Rectal smooth muscle tissue (tissue), 1 donor: ENCODE results near the gene LRRFIP1.

Experiments
- H3K27ac ChIP-seq: one replicate; pipeline ENCODE4 v1.7.0; 2013; ENCODE audit warnings: low read depth, low read length, inconsistent platforms
- H3K27me3 ChIP-seq: one replicate; pipeline ENCODE4 v1.7.0; 2013; ENCODE audit warnings: low read length; ENCODE audit not compliant: control insufficient read depth, insufficient read depth
- H3K36me3 ChIP-seq: one replicate; pipeline ENCODE4 v1.7.0; 2013; ENCODE audit warnings: low read length; ENCODE audit not compliant: control insufficient read depth, insufficient read depth
- H3K4me1 ChIP-seq: one replicate; pipeline ENCODE4 v1.7.0; 2013; ENCODE audit warnings: low read length; ENCODE audit not compliant: control insufficient read depth, insufficient read depth
- H3K4me3 ChIP-seq: one replicate; pipeline ENCODE4 v1.7.0; 2013; ENCODE audit warnings: low read length
- H3K9ac ChIP-seq: one replicate; pipeline ENCODE4 v1.7.0; 2013; ENCODE audit warnings: low read length

The LRRFIP1 gene

DNA sequence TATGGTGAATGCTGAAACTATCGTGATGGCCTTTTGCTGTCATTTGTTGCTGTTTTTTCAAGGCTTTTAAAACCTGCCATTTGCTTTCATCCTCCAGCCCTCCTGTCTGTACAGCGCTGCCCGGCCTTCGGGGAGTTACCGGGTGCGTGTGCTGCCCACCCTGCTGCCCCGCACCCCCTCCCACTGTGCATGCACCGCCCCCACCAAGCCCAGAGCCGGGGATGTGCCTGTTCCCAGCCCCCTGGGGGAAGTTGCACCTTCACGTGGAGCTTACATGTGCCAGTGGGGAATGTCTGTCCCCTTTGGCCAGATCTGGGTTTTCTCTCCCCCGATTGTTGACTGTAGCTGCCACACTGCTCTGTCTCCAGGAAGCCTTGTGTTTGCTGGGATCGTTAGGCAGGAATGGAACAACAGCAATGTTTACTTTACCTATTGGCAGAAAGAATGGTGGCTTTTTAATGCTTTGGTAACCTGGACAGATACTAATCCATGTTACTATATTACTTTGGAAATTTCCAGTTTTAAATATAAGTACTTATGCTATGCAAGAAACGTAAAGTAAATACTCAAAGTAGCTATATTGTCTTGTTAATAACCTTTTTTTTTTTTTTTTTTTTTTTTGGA, 106.4 kb downstream of the LRRFIP1 start:
- peaks cover 56% of the 10 kb centered on the region for H3K4me1 ChIP-seq
- H3K27ac ChIP-seq: peak overlapping the region; percentile 87
- H3K27me3 ChIP-seq: no peaks in the 10 kb centered on the region
- peak overlapping the region; percentile 18 for H3K4me3 ChIP-seq
- H3K9ac ChIP-seq: no peak overlapping the region
- peaks cover 8% of the 10 kb centered on the region for H3K36me3 ChIP-seq

DNA sequence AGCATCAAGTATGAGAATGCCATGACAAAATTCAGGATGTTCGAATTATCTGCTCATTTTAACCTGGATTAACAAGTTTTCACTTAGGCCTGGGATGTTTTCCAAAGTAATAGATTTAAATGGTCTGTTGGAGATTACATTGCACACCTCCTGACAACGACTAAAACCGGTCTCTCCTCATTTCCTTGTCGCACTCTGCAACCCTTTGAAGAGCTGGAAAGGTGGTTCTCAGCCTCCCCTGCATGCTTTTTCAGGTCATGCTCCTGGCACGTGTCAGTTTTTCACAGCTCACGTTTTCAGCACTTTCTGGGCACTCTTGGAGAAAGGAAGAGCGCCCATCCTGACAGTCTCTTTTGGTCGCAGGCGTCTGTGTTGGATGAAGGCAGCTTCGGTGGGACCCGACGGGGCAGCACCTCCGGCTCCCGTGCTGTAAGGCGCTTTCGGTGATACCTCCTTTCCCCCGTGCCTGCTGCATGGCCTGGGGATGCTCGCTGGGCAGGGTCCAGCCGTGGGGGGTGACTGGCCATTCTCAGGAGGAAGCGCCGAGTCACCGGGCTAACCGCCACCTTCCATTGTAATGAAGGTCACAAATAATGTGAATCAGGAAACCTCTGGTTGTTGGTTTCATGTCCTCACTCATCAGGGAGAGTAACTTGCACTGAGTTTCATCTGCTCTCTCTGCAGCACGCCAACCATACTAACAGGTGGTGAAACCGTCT, 107.7 kb downstream of the LRRFIP1 start:
- H3K27ac ChIP-seq: peak overlapping the region; percentile 44

GRCh38 chr2:237735798-237736197, 108.4 kb downstream of the LRRFIP1 start:
- H3K27ac ChIP-seq: peak overlapping the region; percentile 44
- no peak overlapping the region for H3K4me3 ChIP-seq
- no peaks in the 10 kb centered on the region for H3K27me3 ChIP-seq
- H3K4me1 ChIP-seq: peaks cover 73% of the 10 kb centered on the region
- H3K36me3 ChIP-seq: peaks cover 8% of the 10 kb centered on the region
- no peak overlapping the region for H3K9ac ChIP-seq

More for the DNA sequence above, 107.7 kb downstream of the LRRFIP1 start:
- no peak overlapping the region for H3K9ac ChIP-seq
- H3K4me3 ChIP-seq: no peak overlapping the region
- H3K4me1 ChIP-seq: peaks cover 67% of the 10 kb centered on the region
- H3K27me3 ChIP-seq: no peaks in the 10 kb centered on the region
- H3K36me3 ChIP-seq: peaks cover 8% of the 10 kb centered on the region

DNA sequence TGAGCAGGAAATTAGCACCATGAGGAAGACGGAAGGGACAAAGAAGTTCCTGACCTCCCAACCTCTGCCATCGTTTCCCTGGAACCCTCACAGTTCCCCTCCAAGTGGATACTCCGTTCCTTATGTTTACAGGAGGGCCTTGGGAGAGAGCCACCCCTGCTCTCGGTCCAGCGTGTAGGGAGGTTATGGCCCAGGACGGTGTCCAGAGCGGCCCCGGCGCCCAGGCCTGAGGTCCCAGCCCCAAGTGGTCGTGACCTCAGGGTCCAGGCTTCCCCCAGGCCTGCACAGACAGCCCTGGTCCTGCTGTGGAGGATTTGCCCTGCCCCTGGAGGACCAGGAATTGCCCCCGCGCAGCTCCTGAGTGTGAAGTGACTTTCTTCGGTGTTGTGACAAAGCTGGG, 109.4 kb downstream of the LRRFIP1 start:
- peaks cover 77% of the 10 kb centered on the region for H3K4me1 ChIP-seq
- no peak overlapping the region for H3K4me3 ChIP-seq
- no peaks in the 10 kb centered on the region for H3K27me3 ChIP-seq
- H3K27ac ChIP-seq: peak overlapping the region; percentile 72
- H3K9ac ChIP-seq: no peak overlapping the region
- peaks cover 8% of the 10 kb centered on the region for H3K36me3 ChIP-seq

- H3K9ac ChIP-seq: no peak overlapping the region
- no peaks in the 10 kb centered on the region for H3K27me3 ChIP-seq
- peaks cover 72% of the 10 kb centered on the region for H3K4me1 ChIP-seq
- H3K36me3 ChIP-seq: peaks cover 5% of the 10 kb centered on the region
- H3K4me3 ChIP-seq: no peak overlapping the region
- peak overlapping the region; percentile 72 for H3K27ac ChIP-seq
Measured at GRCh38 chr2:237737196-237737865, 109.9 kb downstream of the LRRFIP1 start.

- no peak overlapping the region for H3K9ac ChIP-seq
- peaks cover 64% of the 10 kb centered on the region for H3K4me1 ChIP-seq
- H3K4me3 ChIP-seq: no peak overlapping the region
- H3K36me3 ChIP-seq: peaks cover 5% of the 10 kb centered on the region
- no peaks in the 10 kb centered on the region for H3K27me3 ChIP-seq
- peak overlapping the region; percentile 72 for H3K27ac ChIP-seq
Measured at GRCh38 chr2:237738255-237738654, 110.9 kb downstream of the LRRFIP1 start.

DNA sequence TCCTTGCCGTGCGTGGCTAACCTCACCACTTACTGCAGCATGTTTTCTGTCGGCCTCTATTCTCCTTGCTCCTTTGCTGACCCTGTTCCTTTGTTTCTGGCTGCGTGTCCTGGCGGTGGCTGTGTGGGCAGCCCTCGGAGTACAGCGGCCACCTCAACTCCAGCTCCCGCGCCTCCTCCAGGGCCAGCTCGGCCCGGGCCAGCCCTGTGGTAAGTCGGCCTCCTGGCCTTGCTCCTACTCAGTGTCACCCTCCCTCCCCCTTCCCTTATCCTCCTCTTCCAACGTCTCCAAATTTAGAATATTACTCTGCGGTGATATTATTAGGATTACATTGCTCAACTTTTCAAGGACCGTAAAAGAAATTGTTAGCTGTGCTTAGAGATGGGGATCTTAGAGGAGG, 111.7 kb downstream of the LRRFIP1 start:
- Histone ChIP-seq H3K4me1 (peaks cover 62% of the 10 kb centered on the region), H3K4me3 (no peak overlapping the region), H3K36me3 (peaks cover 5% of the 10 kb centered on the region), H3K27me3 (no peaks in the 10 kb centered on the region), H3K27ac (peak overlapping the region; percentile 72), H3K9ac (no peak overlapping the region)

GRCh38 chr2:237742191-237742590, 114.8 kb downstream of the LRRFIP1 start:
- Histone ChIP-seq H3K4me1 (peaks cover 53% of the 10 kb centered on the region), H3K27ac (no peak overlapping the region), H3K27me3 (no peaks in the 10 kb centered on the region), H3K36me3 (peaks cover 3% of the 10 kb centered on the region), H3K4me3 (no peak overlapping the region), H3K9ac (no peak overlapping the region)

- Histone ChIP-seq H3K4me1 (peaks cover 49% of the 10 kb centered on the region), H3K9ac (no peak overlapping the region), H3K27ac (no peak overlapping the region), H3K36me3 (peaks cover 5% of the 10 kb centered on the region), H3K4me3 (no peak overlapping the region), H3K27me3 (no peaks in the 10 kb centered on the region)
Measured at GRCh38 chr2:237742614-237743013, 115.2 kb downstream of the LRRFIP1 start.

GRCh38 chr2:237743024-237743423, 115.6 kb downstream of the LRRFIP1 start:
- H3K9ac ChIP-seq: no peak overlapping the region
- peaks cover 44% of the 10 kb centered on the region for H3K4me1 ChIP-seq
- H3K4me3 ChIP-seq: no peak overlapping the region
- no peaks in the 10 kb centered on the region for H3K27me3 ChIP-seq
- peaks cover 5% of the 10 kb centered on the region for H3K36me3 ChIP-seq
- no peak overlapping the region for H3K27ac ChIP-seq

- Histone ChIP-seq H3K9ac (no peak overlapping the region), H3K36me3 (peaks cover 6% of the 10 kb centered on the region), H3K4me1 (peaks cover 38% of the 10 kb centered on the region), H3K4me3 (no peak overlapping the region), H3K27me3 (no peaks in the 10 kb centered on the region), H3K27ac (peak overlapping the region; percentile 57)
Measured at GRCh38 chr2:237743561-237744269, 116.3 kb downstream of the LRRFIP1 start.

- Histone ChIP-seq H3K9ac (no peak overlapping the region), H3K4me1 (peaks cover 33% of the 10 kb centered on the region), H3K27me3 (no peaks in the 10 kb centered on the region), H3K27ac (peak overlapping the region; percentile 57), H3K4me3 (no peak overlapping the region), H3K36me3 (peaks cover 12% of the 10 kb centered on the region)
Measured at GRCh38 chr2:237744270-237744612, 116.9 kb downstream of the LRRFIP1 start.
